ENCODE measurements around the gene TERB1.
A peak's percentile ranks its signal among the peaks of the same experiment; 100 is the strongest.

TERB1 gene

GRCh38 chr16:66845080-66845410 is 43.7 kb upstream of the TERB1 start:
- Histone ChIP-seq H3K4me2 (ENCODE audit: low read length) (peak overlapping the region; percentile 86), H3K9me3 (ENCODE audit: control insufficient read depth, low read length) (no peaks in the 10 kb centered on the region), H3K4me1 (no peaks in the 10 kb centered on the region), H3K79me2 (no peaks in the 10 kb centered on the region), H3K27me3 (ENCODE audit: control insufficient read depth, insufficient read depth, low read length) (no peaks in the 10 kb centered on the region), H2AFZ (peak overlapping the region; percentile 86), H3K27ac (no peak overlapping the region), H3K9ac (no peak overlapping the region), H3K4me3 (ENCODE audit: low read depth, low read length) (peak overlapping the region; percentile 43), H3K36me3 (ENCODE audit: control insufficient read depth, insufficient read depth, low read length) (no peaks in the 10 kb centered on the region)
- TF ChIP-seq CTCF (IDR thresholded peaks at IDR 0.05): no peak

GRCh38 chr16:66844342-66845079 is 43.1 kb upstream of the TERB1 start, which contains the start of gene CA7:
TSS of gene CA7 (plus strand) at chr16:66844414. CDS start at chr16:66844488, 74 bp downstream.
- H3K4me2 ChIP-seq (ENCODE audit: low read length): peak within 1 kb of the TSS; percentile 86
- peak within 1 kb of the TSS; percentile 86 for H2AFZ ChIP-seq
- no peaks in the 10 kb centered on the region for H3K79me2 ChIP-seq
- H3K4me1 ChIP-seq: no peaks in the 10 kb centered on the region
- no peak for TF ChIP-seq CTCF (IDR thresholded peaks at IDR 0.05)
- H3K9me3 ChIP-seq (ENCODE audit: control insufficient read depth, low read length): no peaks in the 10 kb centered on the region
- no peak within 1 kb of the TSS for H3K27ac ChIP-seq
- H3K9ac ChIP-seq: no peak within 1 kb of the TSS
- H3K4me3 ChIP-seq (ENCODE audit: low read depth, low read length): peak within 1 kb of the TSS; percentile 43
- no peaks in the 10 kb centered on the region for H3K36me3 ChIP-seq (ENCODE audit: control insufficient read depth, insufficient read depth, low read length)
- H3K27me3 ChIP-seq (ENCODE audit: control insufficient read depth, insufficient read depth, low read length): no peaks in the 10 kb centered on the region

GRCh38 chr16:66844009-66844341 is 42.6 kb upstream of the TERB1 start:
- Histone ChIP-seq H3K9ac (no peak overlapping the region), H3K36me3 (ENCODE audit: control insufficient read depth, insufficient read depth, low read length) (no peaks in the 10 kb centered on the region), H3K9me3 (ENCODE audit: control insufficient read depth, low read length) (no peaks in the 10 kb centered on the region), H2AFZ (peak overlapping the region; percentile 86), H3K27me3 (ENCODE audit: control insufficient read depth, insufficient read depth, low read length) (no peaks in the 10 kb centered on the region), H3K4me1 (no peaks in the 10 kb centered on the region), H3K4me3 (ENCODE audit: low read depth, low read length) (no peak overlapping the region), H3K27ac (no peak overlapping the region), H3K79me2 (no peaks in the 10 kb centered on the region), H3K4me2 (ENCODE audit: low read length) (peak overlapping the region; percentile 86)
- no peak for TF ChIP-seq CTCF (IDR thresholded peaks at IDR 0.05)

- Histone ChIP-seq H3K4me2 (ENCODE audit: low read length) (no peak overlapping the region), H3K4me3 (ENCODE audit: low read depth, low read length) (no peak overlapping the region), H3K4me1 (no peaks in the 10 kb centered on the region), H3K9ac (no peak overlapping the region), H3K27me3 (ENCODE audit: control insufficient read depth, insufficient read depth, low read length) (no peaks in the 10 kb centered on the region), H3K79me2 (no peaks in the 10 kb centered on the region), H3K36me3 (ENCODE audit: control insufficient read depth, insufficient read depth, low read length) (no peaks in the 10 kb centered on the region), H3K27ac (no peak overlapping the region), H3K9me3 (ENCODE audit: control insufficient read depth, low read length) (no peaks in the 10 kb centered on the region), H2AFZ (no peak overlapping the region)
- no peak for TF ChIP-seq CTCF (IDR thresholded peaks at IDR 0.05)
Measured at GRCh38 chr16:66843191-66843590, 41.8 kb upstream of the TERB1 start.

- TF ChIP-seq CTCF (IDR thresholded peaks at IDR 0.05): no peak
- no peaks in the 10 kb centered on the region for H3K36me3 ChIP-seq (ENCODE audit: control insufficient read depth, insufficient read depth, low read length)
- H3K4me2 ChIP-seq (ENCODE audit: low read length): no peak overlapping the region
- no peaks in the 10 kb centered on the region for H3K79me2 ChIP-seq
- H3K27ac ChIP-seq: no peak overlapping the region
- H3K27me3 ChIP-seq (ENCODE audit: control insufficient read depth, insufficient read depth, low read length): no peaks in the 10 kb centered on the region
- H3K9ac ChIP-seq: no peak overlapping the region
- H3K4me3 ChIP-seq (ENCODE audit: low read depth, low read length): no peak overlapping the region
- no peaks in the 10 kb centered on the region for H3K9me3 ChIP-seq (ENCODE audit: control insufficient read depth, low read length)
- peak overlapping the region; percentile 22 for H2AFZ ChIP-seq
- no peaks in the 10 kb centered on the region for H3K4me1 ChIP-seq
Measured at GRCh38 chr16:66842765-66843164, 41.4 kb upstream of the TERB1 start.

Measured in parathyroid adenoma (tissue), 2 donors.